Measurements from ENCODE around the gene TLX3.

GRCh38 chr5:171291371-171291770 lies 17.7 kb upstream of the TLX3 start:
- TF ChIP-seq POLR2A (IDR thresholded peaks at IDR 0.05) (no peak), CTCF (IDR thresholded peaks at IDR 0.05) (no peak), POLR2AphosphoS5 (IDR thresholded peaks at IDR 0.05) (no peak)
